Activated naive CD8-positive, alpha-beta T cell treated with anti-CD3 and anti-CD28 coated beads for 36 hours (primary cell): ENCODE data around the gene OOSP4A. TPM values are rescaled to one million over a fixed set of nuclear protein-coding genes. Genes with fewer than 3 reads are reported as not detected.

ENCODE experiments used
- DNase-seq: peaks from one replicate; pipeline ENCODE4 v3.0.0; 2021
- H3K27ac Mint-ChIP-seq: one replicate; pipeline ENCODE4 v1.8.0; 2022; ENCODE audit warnings: mild to moderate bottlenecking, moderate library complexity, mixed read lengths
- H3K27me3 Mint-ChIP-seq: one replicate; pipeline ENCODE4 v1.8.0; 2022; ENCODE audit warnings: mild to moderate bottlenecking, mixed read lengths
- H3K36me3 Mint-ChIP-seq: one replicate; pipeline ENCODE4 v1.8.0; 2021; ENCODE audit warnings: mild to moderate bottlenecking, mixed read lengths
- H3K4me1 Mint-ChIP-seq: one replicate; pipeline ENCODE4 v1.8.0; 2021; ENCODE audit warnings: mixed read lengths
- H3K4me3 Mint-ChIP-seq: one replicate; pipeline ENCODE4 v1.8.0; 2022; ENCODE audit warnings: mild to moderate bottlenecking, moderate library complexity, mixed read lengths
- H3K9me3 Mint-ChIP-seq: one replicate; pipeline ENCODE4 v1.8.0; 2022; ENCODE audit warnings: mixed read lengths
- total RNA-seq, 2 experiments: library from RNA; stranded (reverse); gene quantifications; one replicate each; pipeline ENCODE4 v1.2.3, GENCODE V29; 2021

Gene OOSP4A
- total RNA-seq, 2 experiments from 2014 or later = not detected

DNA sequence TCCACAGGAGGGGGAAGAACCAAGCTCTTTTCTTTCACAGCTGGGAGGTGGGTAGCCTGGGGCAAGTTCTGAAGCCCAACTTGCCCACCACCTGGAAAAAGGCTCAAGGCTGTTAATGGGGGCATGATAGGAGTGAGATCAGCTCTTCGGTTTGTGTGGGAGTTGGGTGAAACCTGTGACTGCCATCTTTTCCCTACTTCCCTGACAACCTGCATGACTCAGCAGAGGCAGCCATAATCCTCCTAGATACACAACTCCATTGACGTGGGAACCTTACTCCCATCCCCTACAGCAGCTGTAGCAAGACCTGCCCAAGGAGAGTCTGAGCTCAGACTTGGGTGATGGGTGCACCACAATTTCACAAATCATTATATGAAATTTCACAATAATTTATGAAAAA, 39.9 kb downstream of the OOSP4A start:
- Mint-ChIP-seq H3K4me3 (no peak overlapping the region), H3K27ac (no peak overlapping the region), H3K27me3 (peaks cover 12% of the 10 kb centered on the region), H3K4me1 (no peaks in the 10 kb centered on the region), H3K36me3 (no peaks in the 10 kb centered on the region), H3K9me3 (no peaks in the 10 kb centered on the region)
- no peak for DNase-seq

DNA sequence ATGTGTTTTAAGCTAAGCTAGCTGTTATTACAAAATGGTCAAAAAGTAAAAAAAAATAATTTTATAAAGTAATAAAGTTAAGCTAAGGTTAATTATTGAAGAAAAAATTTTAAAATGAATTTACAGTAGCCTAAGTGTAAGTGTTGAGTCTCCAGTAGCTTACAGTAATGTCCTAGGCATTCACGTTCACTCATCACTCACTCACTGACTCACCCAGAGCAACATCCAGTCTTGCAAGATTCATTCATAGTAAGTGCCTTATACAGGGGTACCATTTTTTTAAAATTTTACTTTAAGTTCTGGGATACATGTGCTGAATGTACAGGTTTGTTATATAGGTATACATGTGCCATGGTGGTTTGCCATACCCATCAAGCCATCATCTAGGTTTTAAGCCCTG, 41.5 kb downstream of the OOSP4A start:
- Mint-ChIP-seq H3K4me1 (no peaks in the 10 kb centered on the region), H3K36me3 (no peaks in the 10 kb centered on the region), H3K4me3 (no peak overlapping the region), H3K27me3 (peaks cover 14% of the 10 kb centered on the region), H3K9me3 (no peaks in the 10 kb centered on the region), H3K27ac (no peak overlapping the region)
- no peak for DNase-seq

DNA sequence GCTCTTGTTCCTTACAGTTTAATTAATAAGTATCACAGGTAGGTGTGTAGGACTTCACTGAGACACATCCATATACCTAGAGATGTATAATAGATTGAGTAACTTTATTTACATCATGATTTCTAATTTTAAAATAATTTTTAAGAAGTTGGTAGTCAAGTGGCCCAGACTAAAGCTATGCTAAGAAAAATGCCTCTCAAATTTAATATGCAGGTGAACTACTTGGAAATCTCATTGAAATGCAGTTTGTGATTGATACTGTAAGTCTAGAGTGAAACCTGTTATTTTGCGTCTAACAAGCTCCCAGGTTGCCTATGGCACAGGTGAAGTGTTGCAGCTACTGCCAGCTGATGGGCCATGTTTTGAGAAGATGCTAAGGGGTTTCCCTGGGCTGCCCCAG, 53.0 kb downstream of the OOSP4A start, which contains the start of gene OOSP4B:
Gene OOSP4B (plus strand): TSS at position 301 of the 400 bp plus-strand sequence.
- H3K27me3 Mint-ChIP-seq = peaks cover 9% of the 10 kb centered on the region
- H3K4me1 Mint-ChIP-seq = no peaks in the 10 kb centered on the region
- no peak for DNase-seq
- no peaks in the 10 kb centered on the region for H3K9me3 Mint-ChIP-seq
- H3K27ac Mint-ChIP-seq = no peak within 1 kb of the TSS
- no peaks in the 10 kb centered on the region for H3K36me3 Mint-ChIP-seq
- no peak within 1 kb of the TSS for H3K4me3 Mint-ChIP-seq

DNA sequence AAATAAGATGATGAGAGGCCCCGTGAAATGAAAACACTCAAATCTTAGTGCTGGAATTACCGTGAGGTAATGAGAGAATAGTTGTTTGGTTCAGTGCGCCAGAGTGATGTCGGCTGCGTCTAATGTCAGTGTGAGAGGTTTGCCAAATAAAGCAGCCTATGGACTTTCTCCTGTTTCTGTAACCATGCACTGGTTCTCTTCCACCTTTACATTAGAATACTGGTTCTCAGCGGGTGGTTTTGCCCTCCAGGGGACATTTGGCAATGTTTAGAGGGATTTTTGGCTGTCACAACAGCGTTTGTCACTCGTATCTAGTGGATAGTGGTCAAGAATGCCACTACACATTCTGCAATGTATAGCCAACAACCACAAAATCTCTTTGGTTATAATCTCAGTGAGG, 54.2 kb downstream of the OOSP4A start:
- no peaks in the 10 kb centered on the region for H3K9me3 Mint-ChIP-seq
- no peaks in the 10 kb centered on the region for H3K4me1 Mint-ChIP-seq
- no peak overlapping the region for H3K27ac Mint-ChIP-seq
- DNase-seq = no peak
- no peak overlapping the region for H3K4me3 Mint-ChIP-seq
- no peaks in the 10 kb centered on the region for H3K36me3 Mint-ChIP-seq
- peaks cover 9% of the 10 kb centered on the region for H3K27me3 Mint-ChIP-seq

Other genes starting within 250 kb of the OOSP4A start
- gene STX3, start 208.7 kb upstream of the OOSP4A start, total RNA-seq = 1 to 10 TPM; 7.3 to 8.0 TPM
- gene MRPL16, start 153.3 kb upstream of the OOSP4A start, total RNA-seq = 100 to 1,000 TPM; 104 to 105 TPM
- not detected for gene CBLIF, start 118.5 kb upstream of the OOSP4A start, total RNA-seq
- not detected for gene TCN1, start 97.5 kb upstream of the OOSP4A start, total RNA-seq
- not detected for gene OOSP3, start 85.3 kb upstream of the OOSP4A start, total RNA-seq
- not detected for gene OOSP1, start 25.6 kb upstream of the OOSP4A start, total RNA-seq
- gene OOSP4B, start 53.1 kb downstream of the OOSP4A start, total RNA-seq = not detected
- not detected for gene OOSP2, start 76.4 kb downstream of the OOSP4A start, total RNA-seq
- gene MS4A3, start 92.6 kb downstream of the OOSP4A start, total RNA-seq = not detected
- gene MS4A2, start 124.6 kb downstream of the OOSP4A start, total RNA-seq = not detected
- not detected for gene MS4A6A, start 219.1 kb downstream of the OOSP4A start, total RNA-seq